Iris pigment epithelial cell (primary cell): ENCODE measurements around the gene DGCR8.

Experiments
- DNase-seq: peaks from one replicate; pipeline ENCODE4 v3.0.0-alpha.2; 2011; ENCODE audit warnings: low read depth

The DGCR8 gene

DNA sequence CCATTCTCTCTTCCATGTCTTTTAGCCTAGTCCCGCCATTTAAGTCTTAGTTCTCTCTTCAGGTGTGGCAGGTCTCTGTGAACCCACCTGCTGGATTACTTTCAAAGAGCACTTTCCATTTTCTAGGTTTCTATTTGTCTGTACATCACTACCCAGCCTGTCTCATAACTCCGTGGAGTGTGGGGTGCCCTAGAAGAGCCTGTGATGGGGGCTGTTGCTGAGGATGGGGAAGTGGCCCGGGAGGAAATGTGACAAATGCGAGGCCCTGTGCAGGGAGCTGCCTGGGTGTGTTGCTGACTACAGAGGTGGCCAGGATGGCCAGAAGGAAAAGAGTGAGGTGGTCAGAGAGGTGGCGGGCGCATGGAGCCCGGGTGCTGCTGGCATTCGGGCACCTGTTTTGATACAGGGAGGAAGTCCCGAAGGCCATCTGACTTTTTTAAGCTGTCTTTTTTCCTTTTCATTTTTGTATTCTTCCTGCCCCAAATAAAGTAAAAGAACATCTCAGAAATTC lies 10.7 kb downstream of the DGCR8 start:
- no peak for DNase-seq

DNA sequence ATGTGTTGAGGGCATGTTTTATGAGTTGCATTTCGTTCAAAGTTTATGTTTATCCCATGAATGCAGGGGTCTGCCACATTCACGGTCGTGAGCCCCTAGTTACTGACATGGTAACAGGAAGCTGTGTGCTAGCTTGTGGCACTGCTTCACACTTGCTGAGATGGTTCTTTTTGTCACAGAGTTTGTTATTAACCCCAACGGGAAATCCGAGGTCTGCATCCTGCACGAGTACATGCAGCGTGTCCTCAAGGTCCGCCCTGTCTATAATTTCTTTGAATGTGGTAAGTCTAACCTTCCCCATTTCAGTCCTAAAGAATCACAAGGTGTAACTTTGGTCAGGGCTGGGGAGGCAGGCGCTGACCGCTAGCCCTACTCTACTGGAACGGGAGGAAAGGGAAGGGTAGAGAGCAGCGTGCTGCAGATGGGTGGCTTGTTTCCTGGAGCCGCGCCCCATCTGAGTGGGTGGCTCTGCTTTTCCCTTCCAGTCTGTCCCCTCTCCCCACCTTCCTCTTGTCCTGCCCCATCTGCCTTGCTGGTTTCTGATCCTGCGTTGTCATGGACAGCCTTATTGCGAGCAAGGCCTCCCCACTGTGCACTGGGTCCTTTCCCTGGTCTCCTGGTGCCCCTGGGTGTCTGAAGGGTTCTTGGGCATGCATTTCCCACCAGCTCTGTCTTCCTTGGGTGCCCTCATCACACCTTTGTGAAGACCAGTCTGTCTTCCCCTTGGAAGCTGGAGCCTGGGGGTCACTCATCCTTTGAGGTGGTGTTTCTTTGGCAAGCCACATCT lies 11.8 kb downstream of the DGCR8 start:
- DNase-seq: no peak

DNA sequence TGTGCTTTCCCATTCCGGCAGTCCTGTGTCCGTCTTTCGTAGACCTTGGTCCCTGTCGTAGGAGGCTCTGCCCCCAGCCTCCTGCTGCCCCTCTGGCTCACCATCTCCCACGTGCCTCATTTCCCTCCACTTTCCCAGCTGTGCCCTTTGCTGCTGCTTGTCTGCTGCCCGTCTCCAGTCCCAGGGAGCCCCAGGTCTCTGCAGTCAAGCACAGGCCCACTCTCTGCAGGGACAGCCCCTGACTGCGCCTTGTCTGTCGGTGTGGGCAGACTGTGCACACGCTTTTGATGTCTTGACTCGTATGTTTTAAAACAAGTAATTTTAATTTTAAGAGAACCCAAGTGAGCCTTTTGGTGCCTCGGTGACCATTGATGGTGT lies 12.4 kb downstream of the DGCR8 start:
- DNase-seq: no peak

DNA sequence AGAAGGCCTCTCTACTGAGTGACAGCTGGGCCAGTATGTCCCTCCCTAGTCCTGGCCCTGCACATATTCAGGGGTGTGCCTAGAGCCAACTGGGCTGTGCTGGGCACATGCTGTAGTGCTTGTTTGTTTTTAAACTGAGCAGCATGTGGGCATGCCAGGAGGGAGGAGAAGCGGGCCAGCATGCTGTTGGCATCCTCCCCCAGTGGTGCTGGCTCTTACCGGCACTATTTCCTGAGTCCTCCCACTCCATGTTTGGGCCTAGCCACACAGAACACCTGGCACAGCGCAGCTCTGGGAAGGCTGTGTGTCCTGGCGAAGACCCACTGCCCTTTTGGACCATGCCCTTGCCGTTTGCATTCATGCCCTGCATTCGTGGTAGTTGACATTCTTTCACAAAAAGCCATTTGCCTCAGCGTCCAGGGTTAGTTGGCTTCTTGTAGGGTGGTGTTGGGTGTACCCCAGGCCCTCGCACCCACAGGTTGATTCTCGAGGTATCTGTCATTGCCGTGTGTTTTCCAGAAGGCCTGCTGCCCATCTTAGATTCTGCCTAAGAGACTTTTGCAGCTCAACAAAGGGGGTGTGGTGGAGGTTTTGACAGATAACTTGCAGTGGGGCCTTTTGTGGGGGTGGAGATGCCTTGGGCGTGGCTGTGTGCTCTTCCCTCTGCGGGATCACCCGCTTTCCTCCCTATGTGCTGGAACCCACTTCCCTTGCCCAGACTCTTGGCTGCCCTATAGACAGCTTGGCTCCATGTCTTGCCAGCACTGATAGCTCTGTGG lies 13.6 kb downstream of the DGCR8 start:
- DNase-seq: no peak

DNA sequence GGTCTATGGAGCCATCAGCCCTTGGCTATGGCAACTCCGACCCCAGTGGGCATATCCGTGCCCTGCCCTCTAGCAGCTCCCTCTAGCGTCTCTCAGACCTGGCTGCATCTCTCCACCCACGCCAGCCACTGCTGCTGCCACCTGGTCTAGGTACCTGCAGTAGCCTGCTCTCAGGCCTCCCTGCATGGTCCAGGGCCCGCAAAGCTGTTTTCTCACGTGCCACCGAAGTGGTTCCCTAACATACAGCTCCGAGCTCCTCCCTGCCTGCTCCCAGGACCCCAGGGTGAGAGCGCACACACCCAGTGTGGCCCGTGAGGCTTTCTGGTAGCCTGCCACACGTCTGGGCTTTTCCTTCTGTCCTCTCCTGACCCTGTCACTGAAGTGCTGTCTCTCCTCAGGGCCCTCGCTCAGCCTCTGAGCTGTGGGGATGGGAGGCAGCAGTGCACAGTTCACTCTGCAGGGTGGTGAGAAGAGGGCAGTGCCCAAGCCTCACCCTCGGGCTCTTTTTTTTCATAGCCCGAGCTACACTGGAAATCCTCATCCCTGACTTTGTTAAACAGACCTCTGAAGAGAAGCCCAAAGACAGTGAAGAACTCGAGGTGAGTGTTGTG lies 14.3 kb downstream of the DGCR8 start:
- no peak for DNase-seq

DNA sequence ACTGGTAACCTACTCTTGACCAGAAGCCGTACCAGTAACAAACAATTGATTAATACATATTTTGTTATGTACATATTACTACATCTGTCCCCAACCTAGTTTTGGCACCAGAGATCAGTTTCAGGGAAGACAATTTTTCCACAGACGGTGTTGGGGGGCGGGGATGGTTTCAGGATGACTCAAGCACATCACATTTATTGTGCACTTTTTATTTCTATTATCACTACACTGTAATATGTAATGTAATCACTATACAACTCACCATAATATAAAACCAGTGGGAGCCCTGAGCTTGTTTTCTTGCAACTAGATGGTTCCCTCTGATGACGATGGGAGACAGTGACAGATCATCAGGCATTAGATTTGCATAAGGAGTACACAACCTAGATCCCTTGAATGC lies 15.5 kb downstream of the DGCR8 start:
- DNase-seq: no peak

DNA sequence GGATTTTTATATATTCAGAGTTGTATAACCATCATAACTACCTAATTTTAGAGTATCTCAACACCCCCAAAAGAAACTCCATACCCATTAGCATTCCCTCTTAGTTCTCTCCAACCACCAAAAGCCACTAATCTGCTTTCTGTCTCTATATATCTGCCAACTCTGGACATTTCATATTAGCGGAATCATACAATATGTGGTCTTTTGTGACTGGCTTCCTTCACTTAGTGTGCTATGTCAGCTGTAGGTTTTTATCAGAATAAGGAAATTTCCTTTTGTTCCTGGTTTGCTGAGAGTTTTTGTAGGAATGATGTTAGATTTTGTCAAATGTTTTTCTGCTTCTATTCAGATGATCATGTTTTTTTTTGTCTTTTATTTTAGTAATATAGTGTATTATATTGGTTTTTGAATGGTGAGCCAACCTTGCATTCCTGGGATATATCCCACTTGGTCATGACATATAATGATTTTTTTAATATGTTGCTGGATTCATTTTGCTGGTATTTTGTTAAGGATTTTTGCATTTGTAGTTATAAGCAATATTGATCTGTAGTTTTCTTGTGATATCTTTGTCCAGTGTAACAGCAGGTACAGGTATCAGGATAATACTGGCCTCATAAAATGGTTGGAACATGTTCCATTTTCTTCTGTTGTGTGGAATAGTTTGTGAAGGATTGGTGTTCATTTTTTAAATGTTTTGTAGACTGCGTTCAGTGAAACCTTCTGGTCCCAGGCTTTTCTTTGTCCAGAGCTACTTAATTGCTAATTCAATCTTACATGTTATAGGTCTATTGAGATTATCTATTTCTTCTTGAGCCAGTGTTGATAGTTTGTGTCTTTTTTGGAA lies 16.8 kb downstream of the DGCR8 start:
- DNase-seq: no peak

DNA sequence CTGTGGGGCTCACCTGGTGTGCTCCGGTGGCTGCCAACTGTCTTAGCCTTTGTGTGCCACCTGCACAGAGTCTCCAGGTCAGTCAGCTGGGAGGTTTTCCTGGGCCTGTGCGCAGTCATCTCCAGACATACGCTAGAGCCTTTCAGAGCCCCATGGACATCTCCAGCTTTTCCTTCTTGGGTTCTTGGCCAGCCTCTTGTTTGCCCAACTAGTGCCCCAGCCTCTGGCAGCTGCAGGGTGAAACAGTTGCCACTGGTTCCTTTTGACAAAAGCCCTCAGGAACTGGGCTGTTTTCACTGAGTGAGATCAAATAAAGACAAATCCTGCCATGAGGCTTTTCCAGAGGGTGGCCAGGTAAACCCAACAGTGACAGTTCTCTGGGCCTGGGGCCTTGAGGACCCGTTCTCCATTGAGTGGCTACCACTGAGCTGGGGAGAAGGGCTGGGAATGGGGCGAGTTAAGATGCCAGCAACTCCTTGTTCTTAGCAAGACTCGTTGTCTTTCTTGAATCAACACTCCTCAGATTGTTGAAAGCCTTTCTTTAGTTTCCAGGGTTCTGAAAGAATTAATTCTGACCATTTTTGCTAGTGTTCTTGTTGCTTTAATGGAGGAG lies 19.2 kb downstream of the DGCR8 start:
- DNase-seq: no peak

DNA sequence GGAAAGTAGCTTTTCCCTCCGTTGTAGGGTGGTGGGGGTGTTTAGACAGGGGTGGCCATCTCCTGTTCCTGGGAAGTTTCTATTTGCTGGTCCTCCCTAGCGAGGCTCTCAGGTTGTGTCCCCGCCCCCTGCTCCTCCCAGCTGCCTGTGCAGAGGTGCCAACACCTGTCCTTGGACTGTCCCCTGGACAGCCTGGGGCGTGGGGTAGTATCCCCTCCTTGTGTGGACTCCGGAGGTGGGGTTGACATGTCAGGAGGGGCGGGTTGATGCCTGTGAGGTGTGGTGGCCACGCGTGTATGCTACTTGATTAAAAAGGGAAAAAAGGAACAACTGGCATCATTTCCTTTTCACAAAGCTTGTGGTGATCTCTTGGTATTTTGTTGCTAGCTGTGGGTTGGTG lies 21.6 kb downstream of the DGCR8 start:
- no peak for DNase-seq

DNA sequence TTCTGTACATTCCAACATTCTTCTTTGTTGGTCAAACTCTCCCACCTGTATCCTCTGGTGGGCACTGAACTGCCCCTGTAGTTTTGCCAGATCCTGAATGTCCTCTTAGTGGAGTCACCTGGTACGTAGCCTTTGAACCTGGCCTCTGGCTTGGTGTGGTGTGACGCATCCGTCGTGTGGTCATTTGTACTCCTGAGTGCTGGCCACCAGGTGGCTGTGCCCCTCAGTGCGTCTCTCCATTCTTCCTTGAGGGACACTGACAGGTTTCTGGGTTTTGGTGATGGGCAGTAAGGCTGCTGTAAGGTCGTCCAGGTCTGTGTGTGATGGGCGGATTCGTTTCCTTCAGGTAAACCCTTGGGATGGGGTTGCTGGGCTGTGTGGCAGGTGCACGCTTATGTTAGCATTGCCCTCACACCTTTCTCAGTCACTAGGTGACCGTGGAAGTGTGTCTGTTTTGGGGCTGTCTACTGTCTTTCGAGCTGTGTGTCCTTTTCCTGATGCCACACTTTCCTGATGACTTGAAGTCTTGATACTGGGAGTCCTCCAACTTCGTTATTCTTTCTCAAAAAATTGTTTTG lies 22.3 kb downstream of the DGCR8 start:
- DNase-seq: no peak

DNA sequence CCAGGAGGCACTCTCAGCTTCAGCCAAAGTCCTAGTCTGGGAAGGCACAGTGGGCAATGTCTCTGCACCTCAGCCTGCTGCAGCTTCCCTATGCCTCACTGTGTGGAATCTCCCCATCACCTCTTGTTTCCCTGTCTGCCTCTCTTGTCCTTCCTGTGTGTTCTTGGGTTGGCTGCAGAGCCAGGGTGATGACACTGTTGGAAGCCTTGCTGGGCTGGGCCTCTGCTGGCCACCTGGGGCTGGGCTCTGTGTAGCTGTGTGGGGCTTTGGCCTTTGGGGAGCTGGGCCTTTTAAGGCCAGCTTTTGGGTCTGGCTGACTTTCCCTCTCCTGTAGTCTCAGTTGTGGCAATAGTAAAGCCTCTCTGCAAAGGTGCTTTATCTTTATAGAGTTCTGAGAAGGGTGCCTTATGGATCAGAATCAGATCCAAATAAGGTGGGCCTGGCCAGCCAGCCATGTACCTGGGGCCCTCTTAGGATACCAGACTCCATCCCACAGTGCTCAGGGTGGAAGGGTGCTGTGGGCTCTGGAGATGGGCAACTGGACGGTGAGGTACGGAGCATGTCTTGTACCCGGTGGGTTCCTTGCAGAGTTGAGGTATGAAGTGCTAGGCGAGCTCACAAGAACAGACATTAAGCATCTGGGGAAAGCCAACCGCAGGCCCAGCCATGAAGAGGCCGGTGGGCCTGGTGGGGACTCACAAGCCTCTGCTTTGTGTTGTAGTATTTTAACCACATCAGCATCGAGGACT lies 25.6 kb downstream of the DGCR8 start:
- no peak for DNase-seq

DNA sequence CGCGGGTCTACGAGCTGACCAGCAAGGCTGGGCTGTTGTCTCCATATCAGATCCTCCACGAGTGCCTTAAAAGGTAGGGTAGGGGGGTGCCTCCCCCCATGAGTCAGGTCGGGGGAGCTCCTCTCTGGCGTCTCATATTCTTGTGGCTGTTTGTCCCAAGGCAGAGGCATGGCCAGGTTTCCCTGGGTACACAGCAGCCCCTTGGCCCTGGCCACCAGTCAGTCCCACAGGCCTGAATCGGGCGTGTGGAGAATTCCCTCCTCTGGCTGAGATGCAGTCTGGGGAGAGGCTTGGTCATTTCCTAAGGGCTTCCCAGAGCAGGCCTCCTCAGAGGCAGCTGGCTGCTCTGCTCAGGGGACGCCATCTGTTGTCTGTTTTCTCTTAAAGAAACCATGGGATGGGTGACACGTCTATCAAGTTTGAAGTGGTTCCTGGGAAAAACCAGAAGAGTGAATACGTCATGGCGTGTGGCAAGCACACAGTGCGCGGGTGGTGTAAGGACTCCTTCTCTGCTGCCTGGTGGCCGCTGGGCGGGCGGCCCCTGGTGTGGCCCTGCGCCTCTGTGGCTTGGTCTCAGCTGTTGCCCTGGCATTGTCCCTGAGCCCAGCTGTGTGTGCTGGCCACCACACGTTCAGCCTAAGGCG lies 26.3 kb downstream of the DGCR8 start:
- DNase-seq: no peak

DNA sequence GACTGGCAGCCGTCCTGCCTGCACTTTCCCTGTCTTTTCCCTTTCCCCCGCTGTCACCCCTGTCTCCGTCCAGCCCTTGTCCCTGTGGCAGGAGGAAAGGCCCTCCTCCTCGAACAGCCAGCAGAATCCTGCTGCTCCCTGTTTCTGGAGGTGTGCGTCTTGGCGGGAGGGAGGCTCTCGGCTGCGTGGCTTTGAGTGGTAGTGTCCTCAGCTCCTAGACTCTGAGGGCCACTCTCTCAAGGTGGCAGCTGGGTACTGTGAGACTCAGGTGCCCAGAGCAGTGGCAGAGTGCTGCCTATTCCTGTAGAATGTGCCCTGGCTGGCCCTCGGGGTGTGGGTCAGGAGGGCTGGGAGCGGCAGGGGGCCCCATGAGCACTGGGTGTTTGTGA lies 26.8 kb downstream of the DGCR8 start:
- DNase-seq: no peak

DNA sequence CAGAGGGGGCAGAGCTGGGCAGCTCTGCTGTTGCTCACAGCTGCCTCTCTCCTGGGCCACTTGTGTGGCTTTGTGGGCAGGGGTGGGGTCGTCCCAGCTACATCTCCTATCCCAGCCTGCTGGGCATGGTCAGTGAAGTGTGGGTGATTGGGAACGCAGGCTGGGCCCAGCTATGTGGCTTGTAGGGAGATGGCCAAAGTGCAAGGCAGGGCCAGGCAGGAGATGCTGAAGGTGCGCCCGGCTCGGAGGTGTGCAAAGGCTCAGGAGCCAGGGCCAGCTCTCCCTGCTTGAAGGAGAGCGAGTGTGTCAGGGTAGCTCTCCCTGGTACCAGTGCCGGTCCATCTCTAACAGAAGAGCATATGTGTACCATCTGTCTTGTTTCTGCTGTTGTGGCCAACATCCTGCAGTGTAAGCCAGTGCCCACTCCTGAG lies 27.4 kb downstream of the DGCR8 start:
- no peak for DNase-seq

DNA sequence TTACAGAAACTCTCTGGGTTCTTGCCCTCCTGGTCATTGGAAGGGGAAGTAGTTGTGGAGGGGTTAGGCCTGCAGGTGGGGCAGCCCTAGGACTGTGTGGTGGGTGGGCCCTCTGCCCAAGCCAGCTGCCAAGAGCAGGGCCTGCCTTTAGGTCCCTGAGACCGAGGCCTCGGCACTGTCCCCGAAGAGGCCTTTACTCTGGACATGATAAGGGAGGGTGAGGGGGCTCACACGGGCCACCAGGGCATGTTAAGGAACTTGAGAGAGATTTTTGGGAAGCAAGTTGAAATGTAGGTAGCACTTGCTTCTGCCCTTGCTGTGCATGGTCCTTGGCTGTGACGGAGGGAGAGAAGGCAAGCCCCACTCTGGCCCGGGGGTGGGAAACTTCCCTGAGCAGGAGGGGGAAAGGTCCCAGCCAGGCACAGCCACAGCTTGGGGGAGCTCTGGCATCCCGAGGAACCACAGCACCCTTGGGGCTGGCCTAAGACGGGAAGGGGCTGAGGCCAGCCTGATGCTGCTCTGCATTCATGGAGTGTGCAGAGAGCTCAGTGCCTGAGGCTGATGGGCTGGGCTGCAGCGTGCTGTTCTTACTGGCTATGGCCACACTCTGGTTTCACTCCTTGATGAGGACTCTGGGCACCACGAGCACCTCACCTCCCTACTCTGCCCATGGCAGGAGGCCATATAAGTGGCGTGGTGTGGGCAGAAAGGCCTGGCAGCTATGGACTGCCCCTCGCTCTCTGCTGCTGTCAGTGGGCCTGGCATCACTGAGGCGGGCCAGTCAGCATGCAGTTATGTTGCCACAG lies 28.1 kb downstream of the DGCR8 start:
- DNase-seq: no peak

DNA sequence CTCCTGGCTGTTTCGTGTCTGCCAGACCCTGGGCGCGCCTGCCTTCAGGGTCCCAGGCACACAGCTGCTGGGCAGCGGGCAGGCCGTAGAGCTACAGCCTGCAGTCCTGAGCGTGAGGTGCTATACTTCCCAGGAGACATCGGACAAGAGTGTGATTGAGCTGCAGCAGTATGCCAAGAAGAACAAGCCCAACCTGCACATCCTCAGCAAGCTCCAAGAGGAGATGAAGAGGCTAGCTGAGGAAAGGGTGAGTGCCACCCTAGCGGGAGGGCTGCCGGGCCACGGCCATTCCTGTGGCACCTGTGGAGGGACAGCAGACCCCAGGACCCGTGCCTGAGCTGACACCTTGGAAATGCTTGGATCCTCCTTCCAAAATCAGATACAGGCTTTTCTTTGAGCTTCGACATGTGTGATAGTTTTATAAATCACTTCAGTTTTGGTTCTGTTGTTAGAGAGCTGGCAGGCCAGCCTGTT lies 28.8 kb downstream of the DGCR8 start:
- no peak for DNase-seq

DNA sequence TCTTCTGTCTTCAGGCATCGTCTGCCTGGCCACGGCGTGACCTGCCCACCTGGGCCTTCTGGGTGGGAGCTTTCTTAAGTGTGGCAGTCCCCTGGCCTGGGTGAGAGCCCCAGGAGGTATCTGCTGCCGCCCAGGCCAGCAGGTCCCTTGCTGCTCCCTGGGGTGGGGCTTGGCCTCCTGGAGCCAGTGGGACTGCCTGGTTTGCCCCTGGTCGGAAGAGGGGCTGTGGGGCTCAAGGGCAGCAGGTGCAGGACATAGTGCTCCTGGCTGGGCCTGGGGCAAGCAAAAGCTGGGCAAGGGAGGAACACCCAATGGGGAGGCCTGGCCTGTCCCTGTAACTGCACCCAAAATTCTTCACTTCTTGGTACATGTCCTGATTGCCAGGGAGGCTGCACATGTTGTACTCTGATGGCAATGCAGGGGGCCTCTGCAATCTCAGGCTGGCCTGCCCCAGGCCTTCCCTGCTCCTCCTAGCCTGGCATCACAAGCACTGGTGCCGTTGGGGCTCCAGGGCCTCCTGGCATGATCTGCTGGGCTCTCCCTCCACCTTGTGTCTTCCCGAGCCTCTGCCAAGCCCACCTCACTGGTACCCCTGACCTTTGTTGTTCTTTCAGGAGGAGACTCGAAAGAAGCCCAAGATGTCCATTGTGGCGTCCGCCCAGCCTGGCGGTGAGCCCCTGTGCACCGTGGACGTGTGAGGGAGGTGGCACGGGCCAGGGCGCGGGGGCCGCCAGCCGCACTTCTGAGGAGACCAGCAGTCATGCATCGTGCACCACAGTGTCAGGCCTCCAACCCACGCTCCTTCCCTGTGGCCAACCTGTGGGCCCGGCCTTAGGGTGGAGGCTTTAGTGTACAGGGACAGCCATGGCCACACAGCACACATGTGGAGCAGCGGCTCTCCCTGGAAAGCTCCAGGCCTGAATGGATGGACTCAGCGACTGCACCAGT lies 29.6 kb downstream of the DGCR8 start:
- DNase-seq: no peak
